Heart right ventricle (tissue), 16 donors: Measurements from ENCODE around the gene BNC2. TPM values are rescaled to one million over a fixed set of nuclear protein-coding genes. Genes with fewer than 3 reads are reported as not detected.

ENCODE experiments used
- ATAC-seq, 8 donors: fragments of 200-7000 bp; cut with Tn5 transposase; one replicate each; pipeline ENCODE4 v1.9.1; 2020; ENCODE audit warnings: mild to moderate bottlenecking in 8 of 8, moderate library complexity in 8 of 8, moderate number of reproducible peaks in 1 of 8
- DNase-seq, 2 donors: peaks; one replicate each; pipeline ENCODE4 v3.0.0-alpha.2; 2020
- H3K27ac ChIP-seq, 10 donors: fragments of 200-600 bp; sonication (generic) in 2 of 10; one replicate each; pipeline versions ENCODE4 v1.5.0 to v1.8.0; 2020 to 2022; ENCODE audit warnings: mild to moderate bottlenecking in 3 of 10
- H3K27me3 ChIP-seq, 7 donors: fragments of 200-600 bp; one replicate each; pipeline ENCODE4 v1.8.0; 2021 to 2022; ENCODE audit warnings: mild to moderate bottlenecking in 2 of 7
- H3K36me3 ChIP-seq, 9 donors: fragments of 200-600 bp; sonication (generic) in 1 of 9; one replicate each; pipeline versions ENCODE4 v1.5.0 to v1.8.0; 2020 to 2022; ENCODE audit warnings: mild to moderate bottlenecking in 2 of 9
- H3K4me1 ChIP-seq, 9 donors: fragments of 200-600 bp; sonication (generic) in 1 of 9; one replicate each; pipeline versions ENCODE4 v1.5.0 to v1.8.0; 2020 to 2022; ENCODE audit warnings: mild to moderate bottlenecking in 4 of 9
- H3K4me3 ChIP-seq, 10 donors: fragments of 200-600 bp; sonication (generic) in 2 of 10; one replicate each; pipeline versions ENCODE4 v1.5.0 to v1.8.0; 2020 to 2022; ENCODE audit warnings: mild to moderate bottlenecking in 7 of 10, moderate library complexity in 2 of 10
- H3K9me3 ChIP-seq, 11 donors: fragments of 200-600 bp in 10 of 11; sonication (generic) in 2 of 11; one replicate each; pipeline versions ENCODE4 v1.5.0 to v1.8.0; 2013 to 2022; ENCODE audit warnings: mild to moderate bottlenecking in 2 of 11, control low read depth in 1 of 11, moderate library complexity in 1 of 11
- CTCF ChIP-seq, 9 donors: fragments of 200-600 bp; sonication (generic) in 2 of 9; IDR thresholded peaks; one replicate each; pipeline versions ENCODE4 v1.5.0 to v1.8.0; 2021 to 2022; ENCODE audit warnings: antibody characterized with exemption in 9 of 9, mild to moderate bottlenecking in 5 of 9, moderate library complexity in 1 of 9
- WGBS, 2 donors: extraction: QIAGEN DNeasy Blood & Tissue Kit; methylation state at CpG; one replicate each; pipeline ENCODE4 v1.1.7; 2013; ENCODE audit warnings: inconsistent platforms in 1 of 2; 5-methylcytosine and 5-hydroxymethylcytosine counted together
- intact Hi-C, 10 donors: fragments of 100-400 bp; cut with DNase I; formaldehyde crosslinking; loops; one replicate each; pipeline versions ENCODE4 v1.11.1 to v1.14.2; 2022
- polyA plus RNA-seq, 2 donors: library from polyadenylated mRNA; stranded (reverse); fragments of 200-250 nt; gene quantifications; one replicate each; pipeline ENCODE4 v1.2.3, GENCODE V29; 2013
- total RNA-seq, 10 donors: library from RNA; stranded (reverse); fragmentation: NEBNext Ultra II Directional in 3 of 10; extraction: Animal tissue kit (Norgen Biotek cat#: 25700) in 3 of 10; gene quantifications; one replicate each; pipeline versions ENCODE4 v1.2.1 to v1.2.4, GENCODE V29; 2021 to 2023
- donor health status: Arrhythmogenic right ventricular cardiomyopathy.
- donor health status: ischemic (EF 13 %, LVEDD 7.1; RV severe dilation, severe dysfunction).
- donor health status: healthy with polysubstance abuse.
- donor health status: DM: no; HTN: yes; CAD: no.
- donor health status: DM: no; HTN: no; CAD: no.
- donor health status: ischemic (EF 25% LVEDD 6.9; RV normal size, moderate dysfunction).
- donor health status: ischemic (EF 25% LVEDD 5.7; RV mildly dilated, moderate dysfunction).
- donor health status: healthy.
- donor health status: DM: yes; HTN: yes; CAD: no.
- donor health status: Ischemic cardiomyopathy.
- donor health status: ischemic (EF 35%, LVEDD 5.7; RV mildly dilated, moderate dysfunction).
- donor health status: nonischemic (EF 11% LVEDD 7.7; RV severe dilation, severe dysfunction).
- donor health status: DM: yes; HTN: yes; CAD: no.
- donor health status: PGD.
- donor health status: ischemic (EF 29% LVEDD 5.4; RV normal size, mild dysfunction).
- donor health status: nonischemic (EF 23%, LVEDD 6.1; RV moderate dilation, normal function).

BNC2 gene
- total and polyA plus RNA-seq, 12 donors = 0.49 to 7.3 (median 3.2) TPM

GRCh38 chr9:16645970-16646369 lies 224.5 kb downstream of the BNC2 start:
- no peaks in the 10 kb centered on the region for H3K9me3 ChIP-seq
- no peak for TF ChIP-seq CTCF (IDR thresholded peaks at IDR 0.05)
- intact Hi-C loops = loop anchor here in 1 of 10 donors (10.0 kb wide), 1 partner anchor 79 kb away; no protein-coding TSS in a partner anchor
- H3K4me3 ChIP-seq = no peak overlapping the region
- H3K36me3 ChIP-seq = no peaks in the 10 kb centered on the region
- H3K27ac ChIP-seq = no peak overlapping the region
- no peak for DNase-seq
- H3K27me3 ChIP-seq = no peaks in the 10 kb centered on the region
- WGBS, 2 donors = 81 to 88% methylated on average over 4 of the region's 4 CpGs
- no peak for ATAC-seq
- no peaks in the 10 kb centered on the region for H3K4me1 ChIP-seq

DNA sequence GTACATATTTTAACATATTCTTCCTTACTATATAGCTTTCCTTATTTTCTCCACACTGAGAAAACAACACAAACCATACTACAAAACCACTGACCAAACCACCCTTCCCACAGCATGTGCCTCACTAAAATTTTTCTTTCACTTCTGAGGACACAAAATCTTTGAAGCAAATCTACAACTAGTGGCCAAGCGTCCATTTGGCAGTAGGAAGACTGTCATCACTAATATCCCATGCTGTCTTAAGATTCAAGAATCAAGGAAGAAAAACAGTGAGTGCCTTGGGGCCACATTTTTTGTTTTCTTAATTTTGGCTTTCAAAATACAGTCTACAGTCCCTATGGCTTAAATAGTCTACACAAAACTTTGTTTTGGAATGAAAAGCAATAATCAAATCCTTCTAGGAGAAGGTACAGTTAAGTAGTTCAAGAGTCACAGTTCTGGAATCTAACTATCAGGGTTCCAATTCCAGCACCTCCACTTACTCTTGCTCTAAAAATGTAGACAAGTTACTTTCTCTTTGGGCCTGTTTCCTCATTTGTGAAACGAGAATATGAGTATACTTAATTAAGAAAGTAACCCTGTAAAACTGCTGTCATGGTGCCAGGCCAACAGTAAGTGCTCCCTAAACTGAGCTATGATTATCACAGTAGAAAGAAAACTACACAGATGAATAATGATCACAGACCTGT lies 227.9 kb downstream of the BNC2 start:
- intact Hi-C loops = loop anchor here in 1 of 10 donors (10.0 kb wide), 1 partner anchor 82 kb away; no protein-coding TSS in a partner anchor
- no peak for TF ChIP-seq CTCF (IDR thresholded peaks at IDR 0.05)
- DNase-seq = no peak
- Histone ChIP-seq H3K36me3 (no peaks in the 10 kb centered on the region), H3K4me3 (no peak overlapping the region), H3K27me3 (no peaks in the 10 kb centered on the region), H3K4me1 (no peaks in the 10 kb centered on the region), H3K27ac (no peak overlapping the region), H3K9me3 (peaks cover 0 to 4% (median 0%) of the 10 kb centered on the region in 11 donors)
- peak in 1 of 8 donors; percentile 19 for ATAC-seq
- 50 to 59% methylated on average over 2 of the region's 2 CpGs for WGBS, 2 donors

DNA sequence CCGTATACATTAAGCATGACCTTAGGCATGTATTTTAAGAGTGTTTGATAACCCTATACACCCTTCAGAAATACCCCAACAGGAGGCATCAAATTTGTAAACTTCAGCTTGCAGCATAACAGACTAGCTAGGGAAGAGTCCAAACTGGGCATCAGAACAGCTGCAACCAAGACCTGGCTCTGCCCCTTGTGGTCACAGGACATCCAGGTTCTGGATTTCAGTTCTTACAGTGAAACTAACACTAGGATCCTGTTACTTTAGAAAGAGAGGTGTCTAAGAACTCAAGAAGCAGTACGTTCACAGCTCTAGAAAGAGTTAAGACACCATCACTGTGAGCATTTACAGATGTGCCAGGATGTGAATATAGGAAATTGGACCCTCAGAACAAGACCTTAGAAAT lies 229.8 kb downstream of the BNC2 start:
- peaks cover 0 to 4% (median 0%) of the 10 kb centered on the region in 11 donors for H3K9me3 ChIP-seq
- no peaks in the 10 kb centered on the region for H3K27me3 ChIP-seq
- no peaks in the 10 kb centered on the region for H3K4me1 ChIP-seq
- no peak overlapping the region for H3K27ac ChIP-seq
- H3K36me3 ChIP-seq = no peaks in the 10 kb centered on the region
- ATAC-seq (no peak), DNase-seq (no peak)
- intact Hi-C loops = loop anchor here in 1 of 10 donors (10.0 kb wide), 1 partner anchor 84 kb away; no protein-coding TSS in a partner anchor
- 69 to 76% methylated on average over 2 of the region's 2 CpGs for WGBS, 2 donors
- no peak overlapping the region for H3K4me3 ChIP-seq
- peak in 1 of 9 donors; percentile 11 for TF ChIP-seq CTCF (IDR thresholded peaks at IDR 0.05)

- no peaks in the 10 kb centered on the region for H3K4me1 ChIP-seq
- ATAC-seq (no peak), DNase-seq (no peak)
- H3K27me3 ChIP-seq = no peaks in the 10 kb centered on the region
- H3K9me3 ChIP-seq = peaks cover 0 to 4% (median 0%) of the 10 kb centered on the region in 11 donors
- H3K36me3 ChIP-seq = no peaks in the 10 kb centered on the region
- H3K4me3 ChIP-seq = no peak overlapping the region
- H3K27ac ChIP-seq = no peak overlapping the region
- intact Hi-C loops = loop anchor here in 1 of 10 donors (10.0 kb wide), 1 partner anchor 85 kb away; no protein-coding TSS in a partner anchor
- no peak for TF ChIP-seq CTCF (IDR thresholded peaks at IDR 0.05)
- 97 to 98% methylated on average over 4 of the region's 4 CpGs for WGBS, 2 donors
These were observed 230.8 kb downstream of the BNC2 start for GRCh38 chr9:16639644-16640043.
